ENCODE measurements around the gene POLR2I.
A peak's percentile ranks its signal among the peaks of the same experiment; 100 is the strongest.

POLR2I gene

GRCh38 chr19:36103040-36103626, 11.5 kb downstream of the POLR2I start:
- DNase-seq (ENCODE audit: insufficient read length, low spot score) (no peak), FAIRE-seq (no peak)
- no peak for TF ChIP-seq PAX5 (IDR thresholded peaks at IDR 0.05; ENCODE audit: insufficient read depth, low read length, severe bottlenecking)
- no peak for TF ChIP-seq POU2F2 (IDR thresholded peaks at IDR 0.05; ENCODE audit: low read depth, low read length)
- no peak for TF ChIP-seq TAF1 (IDR thresholded peaks at IDR 0.05; ENCODE audit: low read depth, low read length)
- TF ChIP-seq POLR2A (IDR thresholded peaks at IDR 0.05; ENCODE audit: low read depth, low read length) = no peak
- TF ChIP-seq SPI1 (IDR thresholded peaks at IDR 0.05; ENCODE audit: low read depth, low read length) = no peak
- no peak for TF ChIP-seq POLR2AphosphoS5 (IDR thresholded peaks at IDR 0.05; ENCODE audit: low read depth, low read length)

GRCh38 chr19:36101550-36102327, 12.9 kb downstream of the POLR2I start:
- FAIRE-seq = no peak
- TF ChIP-seq POLR2A (IDR thresholded peaks at IDR 0.05; ENCODE audit: low read depth, low read length) = no peak
- no peak for TF ChIP-seq PAX5 (IDR thresholded peaks at IDR 0.05; ENCODE audit: insufficient read depth, low read length, severe bottlenecking)
- TF ChIP-seq POU2F2 (IDR thresholded peaks at IDR 0.05; ENCODE audit: low read depth, low read length) = no peak
- no peak for TF ChIP-seq TAF1 (IDR thresholded peaks at IDR 0.05; ENCODE audit: low read depth, low read length)
- TF ChIP-seq SPI1 (IDR thresholded peaks at IDR 0.05; ENCODE audit: low read depth, low read length) = no peak
- TF ChIP-seq POLR2AphosphoS5 (IDR thresholded peaks at IDR 0.05; ENCODE audit: low read depth, low read length) = no peak
- no peak for DNase-seq (ENCODE audit: insufficient read length, low spot score)

GRCh38 chr19:36100476-36100875, 14.2 kb downstream of the POLR2I start:
- TF ChIP-seq PAX5 (IDR thresholded peaks at IDR 0.05; ENCODE audit: insufficient read depth, low read length, severe bottlenecking) = no peak
- DNase-seq (ENCODE audit: insufficient read length, low spot score) = no peak
- FAIRE-seq = no peak

- FAIRE-seq (no peak), DNase-seq (ENCODE audit: insufficient read length, low spot score) (no peak)
- TF ChIP-seq POLR2A (IDR thresholded peaks at IDR 0.05; ENCODE audit: low read depth, low read length) = no peak
- no peak for TF ChIP-seq SPI1 (IDR thresholded peaks at IDR 0.05; ENCODE audit: low read depth, low read length)
- TF ChIP-seq POU2F2 (IDR thresholded peaks at IDR 0.05; ENCODE audit: low read depth, low read length) = no peak
- no peak for TF ChIP-seq PAX5 (IDR thresholded peaks at IDR 0.05; ENCODE audit: insufficient read depth, low read length, severe bottlenecking)
- TF ChIP-seq POLR2AphosphoS5 (IDR thresholded peaks at IDR 0.05; ENCODE audit: low read depth, low read length) = no peak
- no peak for TF ChIP-seq TAF1 (IDR thresholded peaks at IDR 0.05; ENCODE audit: low read depth, low read length)
Measured at GRCh38 chr19:36099166-36099785, 15.4 kb downstream of the POLR2I start.

GRCh38 chr19:36097036-36097435, 17.6 kb downstream of the POLR2I start:
- no peak for DNase-seq (ENCODE audit: insufficient read length, low spot score)
- no peak for TF ChIP-seq TAF1 (IDR thresholded peaks at IDR 0.05; ENCODE audit: low read depth, low read length)
- TF ChIP-seq POLR2AphosphoS5 (IDR thresholded peaks at IDR 0.05; ENCODE audit: low read depth, low read length) = no peak
- TF ChIP-seq POLR2A (IDR thresholded peaks at IDR 0.05; ENCODE audit: low read depth, low read length) = no peak
- TF ChIP-seq POU2F2 (IDR thresholded peaks at IDR 0.05; ENCODE audit: low read depth, low read length) = no peak
- no peak for TF ChIP-seq PAX5 (IDR thresholded peaks at IDR 0.05; ENCODE audit: insufficient read depth, low read length, severe bottlenecking)
- no peak for TF ChIP-seq SPI1 (IDR thresholded peaks at IDR 0.05; ENCODE audit: low read depth, low read length)
- peak; percentile 51 for FAIRE-seq

- TF ChIP-seq POU2F2 (IDR thresholded peaks at IDR 0.05; ENCODE audit: low read depth, low read length) = no peak
- no peak for TF ChIP-seq POLR2A (IDR thresholded peaks at IDR 0.05; ENCODE audit: low read depth, low read length)
- no peak for TF ChIP-seq PAX5 (IDR thresholded peaks at IDR 0.05; ENCODE audit: insufficient read depth, low read length, severe bottlenecking)
- no peak for TF ChIP-seq TAF1 (IDR thresholded peaks at IDR 0.05; ENCODE audit: low read depth, low read length)
- FAIRE-seq (peak; percentile 81), DNase-seq (ENCODE audit: insufficient read length, low spot score) (no peak)
Measured at GRCh38 chr19:36093687-36094086, 21.0 kb downstream of the POLR2I start.

GRCh38 chr19:36093146-36093662, 21.5 kb downstream of the POLR2I start:
- DNase-seq (ENCODE audit: insufficient read length, low spot score) (no peak), FAIRE-seq (peak; percentile 76)
- TF ChIP-seq TAF1 (IDR thresholded peaks at IDR 0.05; ENCODE audit: low read depth, low read length) (no peak), SPI1 (IDR thresholded peaks at IDR 0.05; ENCODE audit: low read depth, low read length) (no peak), POU2F2 (IDR thresholded peaks at IDR 0.05; ENCODE audit: low read depth, low read length) (no peak), PAX5 (IDR thresholded peaks at IDR 0.05; ENCODE audit: insufficient read depth, low read length, severe bottlenecking) (no peak), POLR2AphosphoS5 (IDR thresholded peaks at IDR 0.05; ENCODE audit: low read depth, low read length) (no peak), POLR2A (IDR thresholded peaks at IDR 0.05; ENCODE audit: low read depth, low read length) (no peak)

- no peak for TF ChIP-seq POU2F2 (IDR thresholded peaks at IDR 0.05; ENCODE audit: low read depth, low read length)
- no peak for TF ChIP-seq SPI1 (IDR thresholded peaks at IDR 0.05; ENCODE audit: low read depth, low read length)
- no peak for TF ChIP-seq POLR2AphosphoS5 (IDR thresholded peaks at IDR 0.05; ENCODE audit: low read depth, low read length)
- FAIRE-seq (peak; percentile 31), DNase-seq (ENCODE audit: insufficient read length, low spot score) (no peak)
Measured at GRCh38 chr19:36092566-36092965, 22.1 kb downstream of the POLR2I start.

GRCh38 chr19:36090910-36091695, 23.6 kb downstream of the POLR2I start:
- DNase-seq (ENCODE audit: insufficient read length, low spot score) (no peak), FAIRE-seq (no peak)
- TF ChIP-seq POLR2A (IDR thresholded peaks at IDR 0.05; ENCODE audit: low read depth, low read length) (no peak), TAF1 (IDR thresholded peaks at IDR 0.05; ENCODE audit: low read depth, low read length) (no peak), POU2F2 (IDR thresholded peaks at IDR 0.05; ENCODE audit: low read depth, low read length) (no peak), SPI1 (IDR thresholded peaks at IDR 0.05; ENCODE audit: low read depth, low read length) (no peak), PAX5 (IDR thresholded peaks at IDR 0.05; ENCODE audit: insufficient read depth, low read length, severe bottlenecking) (no peak), POLR2AphosphoS5 (IDR thresholded peaks at IDR 0.05; ENCODE audit: low read depth, low read length) (no peak)

Data from GM12891 (cell line).